Keratinocyte (primary cell): ENCODE data around the gene SDHC. TPM values are rescaled to one million over a fixed set of nuclear protein-coding genes. Genes with fewer than 3 reads are reported as not detected.
"Not testable (repeated sequence)": the region's sequence is repeated elsewhere in the genome, so short reads cannot be mapped to it uniquely, and the experiment has no call there.

Experiments used
- DNase-seq: peaks from one replicate; pipeline ENCODE4 v3.0.0-alpha.2; 2011; ENCODE audit warnings: low read depth, missing footprints, low spot score
- FAIRE-seq: peaks from 2 replicates; lab custom pipeline; 2011; peaks lifted over from hg19 to GRCh38; lab: Jason Lieb, UNC
- H2AFZ ChIP-seq: 2 replicates; pipeline ENCODE4 v1.6.0; 2012; ENCODE audit warnings: low read length, control low read depth, inconsistent platforms; ENCODE audit not compliant: control insufficient read depth
- H3K27ac ChIP-seq: 2 replicates; pipeline ENCODE4 v1.5.1; 2011; ENCODE audit warnings: low read length; ENCODE audit not compliant: control insufficient read depth, insufficient read depth
- H3K27me3 ChIP-seq: 3 replicates; pipeline ENCODE4 v1.6.0; 2011; ENCODE audit warnings: low read length; ENCODE audit not compliant: control insufficient read depth, insufficient read depth; ENCODE audit errors: extremely low read depth
- H3K36me3 ChIP-seq, 2 experiments: 2 replicates in 1 of 2; 3 replicates in 1 of 2; pipeline ENCODE4 v1.5.1; 2011; ENCODE audit warnings: low read length in 2 of 2, mild to moderate bottlenecking in 1 of 2; ENCODE audit not compliant: control insufficient read depth in 2 of 2, insufficient read depth in 2 of 2; ENCODE audit errors: extremely low read depth in 1 of 2
- H3K4me1 ChIP-seq: 3 replicates; pipeline ENCODE4 v1.5.1; 2011; ENCODE audit warnings: low read length; ENCODE audit not compliant: control insufficient read depth, insufficient read depth; ENCODE audit errors: extremely low read depth
- H3K4me2 ChIP-seq: 3 replicates; pipeline ENCODE4 v1.6.0; 2011; ENCODE audit warnings: low read depth, low read length; ENCODE audit not compliant: control insufficient read depth, insufficient read depth; ENCODE audit errors: extremely low read depth
- H3K4me3 ChIP-seq, 3 experiments: fragments of 200-600 bp in 1 of 3; sonication (generic) in 1 of 3; 2 replicates in 2 of 3; 3 replicates in 1 of 3; pipeline ENCODE4 v1.5.1; 2011 to 2016; ENCODE audit warnings: low read length in 3 of 3, mild to moderate bottlenecking in 3 of 3, control low read depth in 2 of 3, inconsistent platforms in 1 of 3, low read depth in 1 of 3, mixed read lengths in 1 of 3, mixed run types in 1 of 3, moderate library complexity in 1 of 3; ENCODE audit not compliant: control insufficient read depth in 2 of 3, insufficient read depth in 2 of 3; ENCODE audit errors: extremely low read depth in 1 of 3
- H3K79me2 ChIP-seq: 2 replicates; pipeline ENCODE4 v1.6.0; 2012; ENCODE audit warnings: low read length; ENCODE audit not compliant: control insufficient read depth, insufficient read depth
- H3K9ac ChIP-seq: 3 replicates; pipeline ENCODE4 v1.6.0; 2011; ENCODE audit warnings: low read length; ENCODE audit not compliant: control insufficient read depth, insufficient read depth; ENCODE audit errors: extremely low read depth
- H3K9me1 ChIP-seq: 3 replicates; pipeline ENCODE4 v1.6.0; 2011; ENCODE audit warnings: low read length; ENCODE audit not compliant: control insufficient read depth, insufficient read depth; ENCODE audit errors: extremely low read depth
- H3K9me3 ChIP-seq: 2 replicates; pipeline ENCODE4 v1.5.1; 2012; ENCODE audit warnings: low read depth, low read length; ENCODE audit not compliant: control insufficient read depth
- H4K20me1 ChIP-seq: 3 replicates; pipeline ENCODE4 v1.6.0; 2011; ENCODE audit warnings: low read length; ENCODE audit not compliant: control insufficient read depth, insufficient read depth; ENCODE audit errors: extremely low read depth
- EZH2 ChIP-seq: IDR thresholded peaks from one replicate; pipeline ENCODE4 v1.6.1; 2012; ENCODE audit warnings: inconsistent platforms, mild to moderate bottlenecking, low read length, moderate library complexity
- dilution Hi-C: fragments of 300-500 bp; cut with MboI; formaldehyde crosslinking; loops from one replicate; pipeline ENCODE4 v1.7.0; 2020; ENCODE audit warnings: low sequenced_read_pairs; ENCODE audit not compliant: extremely low pct_ligation_motif_present
- polyA plus RNA-seq, 5 experiments: library from polyadenylated mRNA; depleted of rRNA in 3 of 5; stranded (reverse) in 3 of 5; stranded (forward) in 1 of 5; unstranded in 1 of 5; fragments of >200 nt; gene quantifications; 1 replicate in 1 of 5; 2 replicates in 3 of 5; 3 replicates in 1 of 5; pipeline versions ENCODE4 v1.2.1 to v1.2.3, GENCODE V29; 2011 to 2012; ENCODE audit warnings: missing spikeins in 2 of 5, low read depth in 1 of 5, low replicate concordance in 1 of 5
- TF ChIP-seq, protein P1 (sequence below), 3 experiments: IDR thresholded peaks in 1 of 3; conservative IDR thresholded peaks in 1 of 3; optimal IDR thresholded peaks in 1 of 3; 2 replicates in 2 of 3; 3 replicates in 1 of 3; pipeline versions ENCODE3 to v1.5.1; 2011; ENCODE audit warnings: low read length in 3 of 3, mild to moderate bottlenecking in 3 of 3, moderate library complexity in 2 of 3, control low read depth in 1 of 3, inconsistent platforms in 1 of 3; ENCODE audit not compliant: insufficient read depth in 2 of 3; ENCODE audit errors: extremely low read depth in 1 of 3

Gene SDHC
- polyA plus RNA-seq, 1 donor (not counting 4 experiments of a cell fraction or from before 2014, with no cell fraction given), result 401 TPM

GRCh38 chr1:161382214-161383019 is 68.2 kb downstream of the SDHC start:
- Histone ChIP-seq H3K9ac (peak overlapping the region; percentile 55), H3K4me2 (peak overlapping the region; percentile 75), H4K20me1 (no peaks in the 10 kb centered on the region), H3K79me2 (no peaks in the 10 kb centered on the region), H3K9me3 (no peaks in the 10 kb centered on the region), H3K27me3 (no peaks in the 10 kb centered on the region), H2AFZ (peak overlapping the region; percentile 89), H3K36me3 (no peaks in the 10 kb centered on the region), H3K9me1 (no peaks in the 10 kb centered on the region), H3K27ac (peak overlapping the region; percentile 63), H3K4me3 (peak overlapping the region in 2 of 3 experiments; percentile 1 to 36), H3K4me1 (peaks cover 19% of the 10 kb centered on the region)
- DNase-seq, result peak; percentile 49
- TF ChIP-seq, protein P1, sequence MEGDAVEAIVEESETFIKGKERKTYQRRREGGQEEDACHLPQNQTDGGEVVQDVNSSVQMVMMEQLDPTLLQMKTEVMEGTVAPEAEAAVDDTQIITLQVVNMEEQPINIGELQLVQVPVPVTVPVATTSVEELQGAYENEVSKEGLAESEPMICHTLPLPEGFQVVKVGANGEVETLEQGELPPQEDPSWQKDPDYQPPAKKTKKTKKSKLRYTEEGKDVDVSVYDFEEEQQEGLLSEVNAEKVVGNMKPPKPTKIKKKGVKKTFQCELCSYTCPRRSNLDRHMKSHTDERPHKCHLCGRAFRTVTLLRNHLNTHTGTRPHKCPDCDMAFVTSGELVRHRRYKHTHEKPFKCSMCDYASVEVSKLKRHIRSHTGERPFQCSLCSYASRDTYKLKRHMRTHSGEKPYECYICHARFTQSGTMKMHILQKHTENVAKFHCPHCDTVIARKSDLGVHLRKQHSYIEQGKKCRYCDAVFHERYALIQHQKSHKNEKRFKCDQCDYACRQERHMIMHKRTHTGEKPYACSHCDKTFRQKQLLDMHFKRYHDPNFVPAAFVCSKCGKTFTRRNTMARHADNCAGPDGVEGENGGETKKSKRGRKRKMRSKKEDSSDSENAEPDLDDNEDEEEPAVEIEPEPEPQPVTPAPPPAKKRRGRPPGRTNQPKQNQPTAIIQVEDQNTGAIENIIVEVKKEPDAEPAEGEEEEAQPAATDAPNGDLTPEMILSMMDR (optimal IDR thresholded peaks at IDR 0.05 in 1 of 3, IDR thresholded peaks at IDR 0.05 in 1 of 3, conservative IDR thresholded peaks at IDR 0.05 in 1 of 3; ENCODE audit: extremely low read depth in 1 of 3, insufficient read depth in 2 of 3, low read length in 3 of 3), result peak in 2 of 3 experiments; percentile 46 to 50
- no peak for TF ChIP-seq EZH2
- FAIRE-seq, result peak; percentile 96
- dilution Hi-C loops, result no loop called here

GRCh38 chr1:161388639-161389038 is 74.5 kb downstream of the SDHC start:
- no peak overlapping the region for H3K4me2 ChIP-seq
- no peaks in the 10 kb centered on the region for H3K27me3 ChIP-seq
- TF ChIP-seq EZH2, result no peak
- TF ChIP-seq, protein P1 (optimal IDR thresholded peaks at IDR 0.05 in 1 of 3, IDR thresholded peaks at IDR 0.05 in 1 of 3, conservative IDR thresholded peaks at IDR 0.05 in 1 of 3; ENCODE audit: extremely low read depth in 1 of 3, insufficient read depth in 2 of 3, low read length in 3 of 3), result no peak
- no peaks in the 10 kb centered on the region for H3K79me2 ChIP-seq
- no peak overlapping the region for H3K9ac ChIP-seq
- H4K20me1 ChIP-seq, result no peaks in the 10 kb centered on the region
- dilution Hi-C loops, result no loop called here
- no peaks in the 10 kb centered on the region for H3K9me3 ChIP-seq
- H3K36me3 ChIP-seq, result no peaks in the 10 kb centered on the region
- no peak overlapping the region for H3K4me3 ChIP-seq
- H3K4me1 ChIP-seq, result peaks cover 4% of the 10 kb centered on the region
- H3K27ac ChIP-seq, result no peak overlapping the region
- no peaks in the 10 kb centered on the region for H3K9me1 ChIP-seq
- no peak for FAIRE-seq
- no peak for DNase-seq
- no peak overlapping the region for H2AFZ ChIP-seq

- H3K27me3 ChIP-seq, dilution Hi-C loops, H3K9me1 ChIP-seq, H3K4me1 ChIP-seq, DNase-seq, H4K20me1 ChIP-seq, H3K79me2 ChIP-seq, H3K9me3 ChIP-seq, FAIRE-seq, H3K36me3 ChIP-seq: not testable (repeated sequence)
- Histone ChIP-seq H3K27ac (peak overlapping the region; percentile 83), H3K4me3 (peak overlapping the region; percentile 34 to 68 (median 66)), H3K9ac (peak overlapping the region; percentile 81), H2AFZ (peak overlapping the region; percentile 88), H3K4me2 (peak overlapping the region; percentile 86)
Measured at GRCh38 chr1:161389158-161389557, 75.0 kb downstream of the SDHC start.
